ENCODE results near the gene CTNNA2.

The CTNNA2 gene

DNA sequence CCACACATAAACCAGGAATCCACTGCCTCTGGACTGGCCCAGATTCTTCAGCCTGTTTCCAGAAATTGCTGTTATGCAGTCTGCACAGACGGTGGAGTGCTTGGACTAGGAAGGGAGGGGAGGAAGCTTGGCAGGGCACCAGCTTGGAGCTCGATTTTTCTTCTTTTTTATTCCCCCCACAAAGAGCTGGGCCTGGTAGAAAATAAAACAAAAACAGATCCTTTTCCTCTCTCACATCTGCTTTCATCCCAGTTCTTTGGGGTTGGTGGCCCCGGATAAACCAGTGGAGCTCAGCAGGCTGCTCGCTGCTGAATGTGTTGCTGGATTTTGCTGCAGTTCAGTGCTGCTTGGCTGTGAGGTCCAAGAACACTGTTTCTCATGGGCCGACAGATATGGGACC lies 775.7 kb downstream of the CTNNA2 start:
- no peak for DNase-seq (ENCODE audit: low read depth)

DNA sequence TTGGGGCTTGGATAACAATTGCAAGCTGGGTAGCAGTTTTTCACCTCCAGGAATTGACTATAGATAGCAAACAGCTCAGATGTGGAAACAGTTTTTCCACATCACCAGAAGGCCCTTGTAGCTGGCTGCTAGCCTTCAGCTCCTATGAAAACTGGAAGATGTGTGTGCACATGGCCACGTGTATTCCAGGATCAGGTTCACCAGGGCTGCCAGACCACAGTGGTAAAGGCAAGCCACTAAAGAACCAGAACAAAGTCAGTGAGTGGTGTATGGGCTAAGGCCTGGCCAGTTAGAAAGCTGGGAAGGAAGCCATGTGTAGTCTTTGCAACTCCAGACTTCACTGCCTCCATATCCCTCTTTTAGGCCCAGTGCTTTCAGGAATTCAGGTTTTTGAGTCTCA lies 778.8 kb downstream of the CTNNA2 start:
- DNase-seq (ENCODE audit: low read depth): no peak

GRCh38 chr2:80292474-80292873 lies 779.6 kb downstream of the CTNNA2 start:
- no peak for DNase-seq (ENCODE audit: low read depth)

DNA sequence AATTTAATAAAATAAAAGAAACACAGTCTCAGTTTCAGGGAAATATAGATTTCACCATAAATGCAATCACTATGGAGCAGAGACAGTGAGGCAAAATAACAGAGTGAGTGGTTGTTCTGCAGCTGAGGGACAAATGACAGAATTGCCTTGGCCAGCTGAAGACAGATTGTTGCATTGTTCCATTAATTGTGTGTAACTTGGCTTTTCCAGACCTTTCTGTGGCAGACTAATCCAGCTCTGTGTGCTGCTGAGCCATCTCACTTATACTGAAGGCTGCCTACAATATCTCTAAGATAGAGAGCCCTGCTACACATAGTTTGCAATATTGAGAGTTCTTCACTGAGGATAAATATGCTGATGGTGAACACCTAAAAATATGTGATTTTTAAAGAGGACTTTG lies 780.2 kb downstream of the CTNNA2 start:
- DNase-seq (ENCODE audit: low read depth): no peak

GRCh38 chr2:80298954-80299353 lies 786.1 kb downstream of the CTNNA2 start:
- DNase-seq (ENCODE audit: low read depth): no peak

GRCh38 chr2:80299661-80300060 lies 786.8 kb downstream of the CTNNA2 start:
- no peak for DNase-seq (ENCODE audit: low read depth)

GRCh38 chr2:80300346-80300745 lies 787.5 kb downstream of the CTNNA2 start:
- DNase-seq (ENCODE audit: low read depth): no peak

DNA sequence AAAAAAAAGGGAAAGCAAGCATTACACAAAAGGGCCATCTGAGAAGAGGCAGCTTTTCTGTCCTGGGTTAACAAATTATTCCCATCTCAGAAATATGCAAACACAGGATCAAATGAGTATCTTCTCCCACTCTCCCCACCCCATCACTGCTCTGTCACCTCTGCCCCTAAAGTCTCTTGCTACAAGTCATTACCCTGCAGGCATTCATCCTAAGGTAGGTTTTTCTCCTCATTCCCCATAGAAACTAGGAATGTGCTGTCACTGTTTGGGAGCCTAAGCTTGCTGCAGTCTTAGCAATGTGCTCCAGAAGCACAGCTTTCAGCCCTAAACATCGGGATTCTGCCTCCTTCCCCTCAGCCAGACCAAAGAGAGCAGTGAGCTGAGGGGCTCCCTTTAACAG lies 788.1 kb downstream of the CTNNA2 start:
- DNase-seq (ENCODE audit: low read depth): no peak

DNA sequence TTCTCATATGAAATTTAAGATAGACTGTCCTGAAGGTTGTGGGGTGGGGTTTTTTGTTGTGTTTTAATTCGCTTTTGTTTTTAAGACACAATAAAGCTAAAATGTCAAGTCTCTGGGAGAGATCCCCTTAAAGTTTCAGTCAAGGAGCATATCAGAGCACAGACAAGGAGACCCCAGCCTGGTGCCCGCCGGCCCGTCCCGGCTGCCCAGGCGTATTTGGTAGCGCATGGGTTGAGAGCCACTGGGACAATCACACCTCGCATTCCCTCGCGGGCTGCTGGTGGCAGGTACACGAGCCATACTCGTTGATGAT lies 789.1 kb downstream of the CTNNA2 start:
- no peak for DNase-seq (ENCODE audit: low read depth)

GRCh38 chr2:80302314-80303005 lies 789.6 kb downstream of the CTNNA2 start:
- DNase-seq (ENCODE audit: low read depth): no peak

- DNase-seq (ENCODE audit: low read depth): peak; percentile 5
Observed at GRCh38 chr2:80303006-80303908, 790.4 kb downstream of the CTNNA2 start.

GRCh38 chr2:80303909-80304837 lies 791.3 kb downstream of the CTNNA2 start, which contains the start of gene LRRTM1:
LRRTM1 (minus strand) TSS chr2:80304752; CDS start chr2:80303819, 933 bp downstream.
- DNase-seq (ENCODE audit: low read depth): no peak

DNA sequence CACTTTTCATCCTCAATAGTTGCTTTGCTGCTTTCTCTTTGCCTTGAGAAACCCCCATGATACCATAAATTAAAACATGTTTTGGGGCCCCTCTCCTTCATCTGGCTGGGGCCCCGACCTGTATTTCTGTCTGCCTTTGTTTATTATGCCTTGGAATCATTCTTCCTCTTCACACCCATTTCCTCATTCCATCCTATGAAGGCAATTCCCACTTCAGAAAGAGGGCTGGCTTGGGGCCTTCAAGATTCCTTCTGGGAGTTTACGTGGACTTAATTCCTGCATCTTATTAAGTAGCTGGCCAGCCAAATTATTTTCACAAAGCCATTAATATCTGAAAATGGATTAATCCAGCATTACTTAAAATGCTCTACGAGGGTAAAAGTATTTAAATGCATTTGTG lies 798.5 kb downstream of the CTNNA2 start:
- no peak for DNase-seq (ENCODE audit: low read depth)

GRCh38 chr2:80312282-80312839 lies 799.5 kb downstream of the CTNNA2 start:
- DNase-seq (ENCODE audit: low read depth): no peak

- DNase-seq (ENCODE audit: low read depth): no peak
Observed at GRCh38 chr2:80322311-80322920, 809.6 kb downstream of the CTNNA2 start.

DNA sequence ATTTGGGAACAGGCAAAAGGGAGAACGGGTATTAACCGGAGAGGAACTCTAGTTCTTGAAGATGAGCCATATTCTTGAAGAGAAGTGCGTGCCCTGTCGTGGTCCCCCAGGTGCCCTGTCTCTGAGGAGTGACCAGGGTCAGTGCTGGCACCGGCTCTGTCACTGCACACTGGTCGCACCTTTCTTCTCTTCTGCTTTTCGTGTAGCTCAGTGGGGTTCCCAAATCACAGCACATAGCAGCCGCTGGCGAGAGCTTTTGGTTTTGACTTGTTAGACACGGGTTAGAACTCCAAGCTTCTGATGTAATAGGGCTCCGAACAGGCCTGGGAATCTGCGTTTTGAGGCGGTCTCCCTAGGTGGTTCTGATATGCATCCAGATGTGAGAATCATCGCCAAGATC lies 810.1 kb downstream of the CTNNA2 start:
- no peak for DNase-seq (ENCODE audit: low read depth)

DNA sequence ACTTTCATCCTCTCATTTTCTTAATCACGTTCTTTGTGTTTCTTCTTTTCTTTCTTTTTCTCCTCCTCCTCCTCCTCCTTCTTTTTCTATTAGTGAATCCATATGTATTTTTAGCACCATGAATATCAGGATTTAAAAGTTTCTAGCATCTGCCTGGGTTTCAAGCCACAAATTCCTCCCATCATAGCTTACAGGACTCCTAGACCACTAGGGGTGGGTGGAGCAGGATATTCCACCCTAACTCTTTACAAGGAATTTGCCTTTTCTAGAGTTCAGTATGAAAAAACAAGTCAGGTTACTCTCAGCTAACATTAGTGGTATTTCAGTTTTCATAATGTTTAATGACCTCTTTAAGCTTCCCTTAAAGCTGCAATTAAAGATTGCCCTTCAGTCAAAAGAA lies 810.8 kb downstream of the CTNNA2 start:
- DNase-seq (ENCODE audit: low read depth): no peak

GRCh38 chr2:80324525-80324924 lies 811.7 kb downstream of the CTNNA2 start:
- no peak for DNase-seq (ENCODE audit: low read depth)

- DNase-seq (ENCODE audit: low read depth): peak; percentile 38
Observed at GRCh38 chr2:80326214-80326613, 813.4 kb downstream of the CTNNA2 start.

DNA sequence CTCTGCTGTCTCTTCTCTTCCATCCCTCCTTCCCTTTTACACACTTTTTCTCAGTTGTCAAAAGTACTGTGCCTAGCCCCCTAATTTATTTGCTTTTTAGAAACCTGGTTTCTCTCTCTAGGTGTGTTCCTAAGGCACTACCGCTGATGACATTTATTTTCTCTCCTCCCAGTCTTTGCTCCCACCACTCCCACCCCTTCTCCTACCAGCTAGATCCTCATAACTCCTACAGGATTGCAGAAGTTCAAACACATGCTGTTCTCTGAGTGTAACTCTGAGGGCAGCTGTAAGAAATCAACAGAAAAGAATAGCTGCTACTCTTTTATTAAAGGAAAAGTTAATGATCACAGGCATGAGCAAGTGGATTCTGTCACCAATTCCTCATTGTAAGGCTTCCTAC lies 814.0 kb downstream of the CTNNA2 start:
- no peak for DNase-seq (ENCODE audit: low read depth)

DNA sequence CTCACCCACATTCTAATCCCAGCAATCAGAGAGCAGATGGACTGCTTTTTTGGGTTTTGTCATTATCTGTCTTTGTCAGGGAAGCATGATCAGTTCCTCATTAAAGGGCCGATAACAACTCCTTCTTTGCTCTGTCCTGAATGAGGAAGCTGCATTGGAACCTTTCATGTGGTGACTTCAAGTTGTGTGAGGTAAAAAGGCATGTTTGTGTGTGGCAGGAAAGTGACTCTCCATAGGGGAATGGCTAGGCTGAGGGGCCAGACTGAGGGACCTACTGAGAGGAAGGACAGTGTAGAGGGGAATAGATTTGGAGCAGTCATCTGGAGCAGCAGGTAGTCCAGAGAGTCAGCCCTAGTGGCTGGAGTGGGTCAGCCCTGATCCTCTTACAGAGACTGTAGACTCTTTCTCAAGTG lies 815.3 kb downstream of the CTNNA2 start:
- no peak for DNase-seq (ENCODE audit: low read depth)

DNA sequence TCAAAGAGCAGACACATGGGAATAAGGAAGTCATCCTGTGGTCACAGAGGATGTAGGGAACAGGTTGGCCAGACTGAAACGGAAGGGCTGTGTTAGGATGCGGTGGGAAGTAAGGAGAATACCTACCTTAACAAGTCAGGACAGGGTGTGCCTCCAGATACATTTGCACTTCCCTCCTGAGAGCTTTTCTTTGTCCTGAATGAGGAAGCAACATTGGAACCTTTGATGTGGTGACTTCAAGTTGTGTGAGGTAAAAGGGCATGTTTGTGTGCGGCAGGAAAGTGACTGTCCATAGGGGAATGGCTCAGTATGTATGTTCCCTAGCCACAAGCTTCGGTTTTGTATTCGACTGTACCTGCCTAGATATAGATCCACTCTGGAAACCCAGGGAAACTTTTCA lies 816.6 kb downstream of the CTNNA2 start:
- DNase-seq (ENCODE audit: low read depth): no peak
